Hematopoietic multipotent progenitor cell (in vitro differentiated cells): ENCODE results near the gene NECTIN3. TPM values are rescaled to one million over a fixed set of nuclear protein-coding genes. Genes with fewer than 3 reads are reported as not detected.

ENCODE experiments used
- DNase-seq, 3 donors: peaks; one replicate each; pipeline ENCODE4 v3.0.0-alpha.2; 2011 to 2015; ENCODE audit warnings: low read depth in 2 of 3, low spot score in 2 of 3
- total RNA-seq: library from RNA; depleted of rRNA; stranded (reverse); fragments of >200 nt; gene quantifications from one replicate; pipeline ENCODE4 v1.2.3, GENCODE V29; 2012

Gene NECTIN3, protein sequence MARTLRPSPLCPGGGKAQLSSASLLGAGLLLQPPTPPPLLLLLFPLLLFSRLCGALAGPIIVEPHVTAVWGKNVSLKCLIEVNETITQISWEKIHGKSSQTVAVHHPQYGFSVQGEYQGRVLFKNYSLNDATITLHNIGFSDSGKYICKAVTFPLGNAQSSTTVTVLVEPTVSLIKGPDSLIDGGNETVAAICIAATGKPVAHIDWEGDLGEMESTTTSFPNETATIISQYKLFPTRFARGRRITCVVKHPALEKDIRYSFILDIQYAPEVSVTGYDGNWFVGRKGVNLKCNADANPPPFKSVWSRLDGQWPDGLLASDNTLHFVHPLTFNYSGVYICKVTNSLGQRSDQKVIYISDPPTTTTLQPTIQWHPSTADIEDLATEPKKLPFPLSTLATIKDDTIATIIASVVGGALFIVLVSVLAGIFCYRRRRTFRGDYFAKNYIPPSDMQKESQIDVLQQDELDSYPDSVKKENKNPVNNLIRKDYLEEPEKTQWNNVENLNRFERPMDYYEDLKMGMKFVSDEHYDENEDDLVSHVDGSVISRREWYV
- under 0.01 TPM for total RNA-seq

DNA sequence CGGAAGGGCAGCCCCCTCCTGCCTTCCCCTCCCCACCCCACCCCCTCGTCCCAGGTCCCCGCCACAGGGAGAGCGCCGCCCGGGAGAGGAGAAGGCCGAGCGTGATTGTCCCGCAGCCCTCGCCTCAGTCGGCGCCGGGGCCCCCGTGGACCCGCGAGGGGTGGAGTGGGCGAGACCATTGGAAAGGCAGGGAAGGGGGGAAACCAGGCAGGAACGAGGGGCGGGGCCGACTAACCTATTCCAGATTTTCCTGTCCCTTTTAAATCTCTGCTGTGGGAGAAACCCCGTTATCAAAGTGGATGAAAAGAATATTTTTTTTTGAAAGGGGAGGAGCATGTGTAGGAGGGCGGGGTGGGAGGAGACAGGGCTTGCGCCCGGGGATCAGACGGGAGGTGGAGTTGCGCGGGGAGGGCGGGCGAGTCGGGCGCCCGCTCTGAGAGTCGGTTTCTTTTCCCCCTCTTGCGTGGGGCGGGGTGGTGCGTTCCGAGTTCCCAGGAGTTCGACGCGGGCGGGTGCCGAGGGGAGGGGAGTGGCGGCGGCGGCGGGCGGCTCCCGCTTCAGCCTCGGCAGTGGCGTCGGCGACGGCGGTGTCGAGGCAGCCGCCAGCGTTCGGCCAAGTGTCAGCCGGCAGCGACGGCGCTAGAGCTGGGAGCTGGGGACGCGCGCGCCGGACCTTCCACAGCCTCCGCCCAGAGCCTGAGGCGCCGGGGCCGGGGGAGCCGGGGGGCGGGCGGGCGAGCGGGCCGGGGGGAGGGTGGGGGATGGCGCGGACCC, at the start of gene NECTIN3:
TSS of gene NECTIN3 (plus strand) at position 560 of the 774 bp plus-strand sequence. CDS start at position 762, 202 bp downstream.
- peak; percentile 68 to 74 (median 71) for DNase-seq

DNA sequence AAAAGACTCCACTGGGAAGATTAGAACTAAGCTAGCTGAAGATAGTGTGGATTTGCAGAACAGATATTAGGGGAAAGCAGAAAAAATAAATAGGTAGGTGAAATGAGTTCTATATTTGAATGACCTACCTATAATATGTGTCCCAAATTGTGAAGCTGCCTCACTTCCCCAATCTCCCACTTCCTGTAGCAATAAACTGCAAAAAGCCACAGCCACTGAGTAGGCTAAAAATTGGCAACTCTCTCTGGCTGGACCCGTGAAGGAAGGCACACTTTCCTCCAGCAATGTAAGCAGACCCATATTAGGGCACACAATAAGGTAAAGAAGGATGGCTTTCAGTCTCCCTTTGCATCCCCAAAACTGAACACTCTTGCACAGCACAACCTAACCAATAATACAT, 43.7 kb upstream of the NECTIN3 start:
- DNase-seq, result no peak

DNA sequence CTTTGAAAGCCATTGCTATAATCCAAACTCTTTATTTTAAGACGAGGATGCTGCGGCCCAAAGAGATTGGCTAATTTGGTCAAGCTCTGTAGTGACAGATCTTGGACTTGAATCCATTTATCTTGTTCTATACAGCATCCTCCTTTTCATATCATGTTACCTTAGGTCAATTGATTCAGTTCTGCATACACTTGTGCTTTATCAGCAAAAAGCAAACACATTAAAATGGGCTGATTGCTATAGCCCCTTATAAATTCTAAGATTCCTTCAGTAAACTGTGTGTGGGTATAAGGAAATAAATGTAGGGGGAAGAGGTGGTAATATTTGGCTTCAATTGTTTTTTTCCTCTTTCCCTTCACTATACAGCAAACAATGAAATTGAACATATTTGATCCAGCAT, 40.1 kb upstream of the NECTIN3 start:
- DNase-seq, result no peak

DNA sequence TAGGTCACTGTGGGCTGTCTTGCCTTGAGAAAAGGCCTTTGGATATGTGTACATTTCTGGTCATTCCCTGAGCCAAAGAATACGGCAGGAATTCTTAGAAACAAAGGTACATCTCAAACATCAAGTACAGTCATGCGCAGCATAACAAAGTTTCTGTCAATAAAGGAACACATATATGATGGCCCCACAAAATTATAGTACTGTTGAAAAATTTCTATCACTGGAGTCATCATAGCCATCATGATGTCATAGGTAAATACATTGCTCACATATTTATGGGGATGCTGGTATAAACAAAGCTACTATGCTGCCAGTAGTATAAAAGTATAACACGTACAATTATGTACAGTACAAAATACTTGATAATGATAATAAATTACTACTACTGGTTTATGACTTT, 38.9 kb upstream of the NECTIN3 start:
- DNase-seq, result no peak

DNA sequence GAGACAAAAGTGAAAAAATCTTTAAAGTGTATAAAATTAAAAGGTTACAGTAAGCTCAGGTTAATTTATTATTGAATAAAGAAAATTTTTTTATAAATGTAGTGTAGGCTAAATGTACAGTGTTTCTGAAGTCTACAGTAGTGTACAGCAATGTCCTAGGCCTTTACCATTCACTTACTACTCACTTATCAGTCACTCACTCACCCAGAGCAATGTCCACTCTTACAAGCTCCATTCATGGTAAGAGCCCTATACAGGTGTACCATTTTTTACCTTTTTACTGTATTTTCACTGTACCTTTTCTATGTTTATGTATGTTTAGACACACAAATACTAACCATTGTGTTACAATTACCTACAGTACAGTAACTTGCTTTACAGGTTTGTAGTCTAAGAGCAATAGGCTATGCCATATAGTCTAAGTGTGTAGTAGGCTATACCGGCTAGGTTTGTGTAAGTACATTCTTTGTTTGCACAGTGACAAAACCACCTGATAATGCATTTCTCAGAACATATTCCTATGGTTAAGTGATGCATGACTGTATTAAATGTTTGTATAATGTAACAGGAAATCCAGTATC, 38.1 kb upstream of the NECTIN3 start:
- DNase-seq, result no peak

DNA sequence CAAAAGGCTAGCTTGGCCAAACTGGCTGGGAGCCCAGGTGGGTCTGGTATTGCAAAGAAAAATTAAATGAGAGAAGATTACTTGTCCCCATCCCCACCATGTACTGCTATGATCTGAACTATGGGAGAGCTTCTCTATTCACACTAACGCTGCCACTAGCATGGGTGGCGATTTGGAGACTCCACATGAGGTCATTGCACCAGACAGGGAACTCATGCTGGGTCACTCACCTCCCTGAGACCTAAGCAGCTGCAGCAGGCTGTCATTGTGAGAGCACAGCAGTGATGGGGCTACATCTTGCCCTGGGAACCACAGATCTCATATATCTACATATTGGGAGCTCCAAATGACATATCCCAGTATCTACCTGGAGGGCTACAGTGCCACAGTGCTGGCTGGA, 36.3 kb upstream of the NECTIN3 start:
- no peak for DNase-seq

DNA sequence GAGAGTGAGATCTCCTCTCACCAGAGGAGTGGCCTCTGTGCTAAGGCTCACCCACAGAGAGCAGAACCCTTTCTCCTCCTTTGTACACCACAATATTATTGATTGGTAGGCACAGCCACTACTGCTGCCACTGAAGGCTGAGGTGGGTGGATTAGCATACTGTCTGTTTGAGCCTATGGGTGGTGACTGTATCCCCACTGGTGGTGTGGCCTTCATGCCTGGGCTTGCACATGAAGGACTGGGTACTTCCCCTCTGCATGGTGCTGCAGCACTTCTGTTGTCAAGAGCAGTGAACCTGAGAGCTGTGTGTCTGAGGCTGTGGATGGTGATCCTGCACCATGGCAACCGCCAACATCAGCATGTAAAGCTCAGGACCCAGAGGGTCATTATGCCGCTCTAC, 35.7 kb upstream of the NECTIN3 start:
- no peak for DNase-seq

DNA sequence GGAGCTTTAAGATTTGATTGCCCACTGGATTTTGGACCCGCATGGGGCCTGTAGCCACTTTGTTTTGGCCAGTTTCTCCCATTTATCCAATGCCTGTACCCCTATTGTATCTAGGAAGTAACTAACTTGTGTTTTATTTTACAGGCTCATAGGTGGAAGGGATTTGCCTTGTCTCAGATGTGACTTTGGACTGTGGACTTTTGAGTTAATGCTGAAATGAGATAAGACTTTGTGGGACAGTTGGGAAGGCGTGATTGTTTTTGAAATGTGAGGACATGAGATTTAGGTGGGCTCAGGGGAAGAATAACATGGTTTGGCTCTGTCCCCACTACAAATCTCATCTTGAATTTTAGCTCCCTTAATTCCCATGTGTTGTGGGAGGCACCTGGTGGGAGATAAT, 30.7 kb upstream of the NECTIN3 start:
- DNase-seq, result no peak

DNA sequence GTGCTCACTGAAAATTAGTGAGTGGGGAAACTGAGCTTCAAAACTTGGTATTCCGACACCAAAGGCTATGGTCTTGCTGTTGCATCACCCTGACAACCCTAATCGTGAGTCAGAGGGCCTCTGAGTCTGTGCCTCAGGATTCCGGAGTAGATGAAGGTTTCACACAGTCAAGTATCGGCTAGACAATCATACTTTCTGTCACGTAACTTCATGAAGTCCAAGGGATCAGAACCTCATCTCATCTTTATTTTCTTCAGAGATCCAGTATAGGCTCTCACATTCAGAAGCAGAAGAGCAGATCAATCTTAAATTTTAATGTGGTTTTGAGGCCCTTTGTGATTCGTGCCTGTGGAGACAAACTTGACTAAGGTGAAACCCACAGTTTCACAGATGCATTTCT, 26.1 kb upstream of the NECTIN3 start:
- no peak for DNase-seq

DNA sequence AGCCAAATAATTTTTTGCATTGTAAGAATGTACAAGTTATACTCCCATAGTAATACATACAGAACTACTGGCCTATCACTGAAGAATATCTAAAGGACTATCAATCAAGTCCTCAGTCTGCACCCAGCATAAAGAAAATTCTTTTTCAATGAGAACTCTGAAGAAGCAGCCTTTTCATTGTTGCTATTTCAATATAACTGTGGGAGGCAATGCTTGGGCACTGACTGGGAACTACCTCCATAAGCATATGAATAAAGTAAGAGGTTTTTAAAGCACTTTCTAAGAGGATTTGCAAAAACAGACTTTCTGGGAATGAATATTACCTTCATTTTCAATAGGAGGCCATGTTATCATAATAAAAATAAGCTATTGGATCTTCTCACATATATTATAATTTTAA, 24.6 kb upstream of the NECTIN3 start:
- DNase-seq, result no peak

DNA sequence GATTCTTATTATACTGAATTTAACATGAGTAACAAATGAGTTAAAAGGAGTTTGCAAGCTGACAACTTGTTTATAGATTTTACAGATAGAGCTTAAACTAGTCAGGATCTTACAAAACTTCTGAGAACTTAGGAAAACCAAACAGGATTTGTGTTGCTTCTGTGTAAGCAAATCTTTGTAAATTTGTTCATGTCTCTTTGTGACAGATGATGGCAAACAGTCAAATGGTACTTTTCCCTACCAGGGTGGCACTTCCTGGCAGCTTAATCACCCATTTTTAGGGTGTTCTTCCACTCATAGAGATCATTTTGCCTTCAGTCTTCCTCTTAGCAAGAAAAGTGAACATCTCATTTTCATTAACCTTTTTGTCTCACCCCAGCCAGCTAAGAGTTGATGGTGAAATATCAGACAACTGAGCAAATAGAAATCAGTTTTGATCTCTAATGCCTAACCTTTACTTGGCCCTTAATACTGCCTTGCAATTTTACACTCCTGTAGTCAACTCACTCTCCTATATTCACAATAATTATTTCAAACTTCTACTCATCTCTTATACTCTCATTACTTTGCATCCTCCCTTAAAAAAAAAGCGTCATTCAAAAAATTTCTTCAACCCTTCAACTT, 23.7 kb upstream of the NECTIN3 start:
- no peak for DNase-seq

DNA sequence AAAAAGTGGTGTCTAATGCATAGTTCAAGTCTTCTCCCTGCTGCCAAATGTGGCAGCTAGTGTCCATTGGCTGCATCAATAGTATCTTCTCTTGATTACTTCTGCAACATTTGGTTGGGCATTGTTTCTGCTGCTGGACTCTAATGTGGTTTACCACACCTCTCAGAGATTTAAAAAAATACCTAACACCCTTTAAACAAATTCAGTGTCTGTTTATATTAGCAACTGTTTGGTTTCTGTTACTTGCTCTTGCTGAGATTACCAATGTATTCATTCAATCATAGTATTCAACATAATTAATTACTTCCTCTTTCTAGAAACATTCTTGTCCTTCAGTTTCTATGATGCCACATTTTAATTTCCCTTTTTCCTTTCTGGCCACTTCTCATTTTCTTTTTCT, 20.3 kb upstream of the NECTIN3 start:
- peak in 1 of 3 donors; percentile 11 for DNase-seq

DNA sequence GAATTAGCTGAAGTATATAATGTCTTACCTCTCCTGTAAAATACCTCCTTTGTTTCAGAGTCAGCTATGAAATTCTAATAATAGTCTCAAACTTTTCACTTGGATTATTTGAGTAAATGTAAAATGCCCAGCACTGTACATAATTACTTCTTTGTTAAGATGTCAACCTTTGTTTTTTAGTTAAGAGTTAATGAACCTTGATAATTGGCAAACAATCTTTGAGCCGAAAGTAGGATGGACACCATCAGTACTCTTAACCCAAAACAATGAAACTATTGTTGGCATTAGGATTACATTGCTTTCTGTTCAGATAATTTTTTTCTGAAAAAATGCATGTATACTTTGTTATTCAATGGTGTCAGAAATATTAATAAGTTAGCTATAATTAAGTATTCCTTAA, 3.0 kb upstream of the NECTIN3 start:
- no peak for DNase-seq

DNA sequence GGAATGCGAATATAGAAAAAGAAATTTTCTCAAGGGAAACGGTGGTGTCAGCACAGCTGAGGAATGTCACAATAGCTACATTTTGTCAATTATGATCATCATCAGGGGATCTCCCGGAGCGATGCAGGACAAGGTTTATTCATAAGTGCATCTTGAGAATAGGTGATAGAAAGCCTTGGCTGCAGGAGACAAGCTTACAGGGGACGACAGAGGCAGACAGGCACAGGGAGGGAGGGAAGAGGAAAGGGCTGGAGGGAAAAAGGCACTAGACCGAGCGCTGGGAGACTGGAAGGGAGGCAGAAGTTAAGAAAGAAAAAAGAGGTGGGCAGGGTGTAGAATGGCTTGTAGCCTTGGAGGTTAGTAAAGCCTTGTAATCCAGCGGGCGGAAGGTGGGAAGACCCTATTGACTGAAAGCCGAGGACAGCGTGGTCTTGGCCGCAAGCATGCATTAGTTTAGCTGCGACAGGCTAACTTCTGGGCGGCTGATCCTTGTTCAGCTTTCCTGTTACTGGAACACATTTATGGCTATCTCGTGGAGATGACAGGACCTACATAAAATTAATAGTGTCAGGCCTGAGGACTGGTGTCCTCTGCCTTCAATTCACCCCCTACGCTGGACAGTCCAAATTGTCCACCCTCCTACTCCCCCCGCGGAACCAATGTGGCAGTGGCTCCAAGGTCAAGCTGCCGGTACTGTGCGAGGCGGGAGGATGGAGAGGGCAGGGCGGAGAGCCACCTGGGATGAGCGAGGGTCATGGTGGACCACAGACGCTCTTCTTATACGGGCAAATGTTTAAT, 1.4 kb upstream of the NECTIN3 start:
- DNase-seq, result peak in 1 of 3 donors; percentile 13

DNA sequence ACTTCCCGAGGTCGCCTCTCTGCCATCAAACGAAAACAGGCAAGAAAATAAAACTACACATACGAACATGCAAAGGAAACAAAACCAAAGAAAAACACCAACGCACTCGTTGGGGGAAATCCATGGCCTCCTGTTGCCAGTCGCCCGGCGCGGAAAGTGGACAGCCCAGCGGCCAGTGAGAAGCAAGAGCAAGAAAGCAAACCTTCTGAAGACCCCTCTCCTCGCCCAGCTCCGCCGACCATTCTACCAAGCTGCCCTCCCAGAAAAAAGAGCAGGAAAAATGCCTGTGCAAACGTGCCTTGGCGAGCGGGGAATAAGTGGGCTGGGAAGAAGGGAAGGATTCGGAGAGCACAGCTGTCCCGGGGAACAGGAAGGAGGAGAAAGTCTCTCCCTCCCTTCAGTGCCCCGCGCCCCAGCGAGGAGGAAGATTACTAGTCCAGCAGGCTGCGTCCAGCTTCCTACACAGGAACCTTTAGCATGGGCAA, 802 bp upstream of the NECTIN3 start:
- DNase-seq, result peak in 1 of 3 donors; percentile 22

DNA sequence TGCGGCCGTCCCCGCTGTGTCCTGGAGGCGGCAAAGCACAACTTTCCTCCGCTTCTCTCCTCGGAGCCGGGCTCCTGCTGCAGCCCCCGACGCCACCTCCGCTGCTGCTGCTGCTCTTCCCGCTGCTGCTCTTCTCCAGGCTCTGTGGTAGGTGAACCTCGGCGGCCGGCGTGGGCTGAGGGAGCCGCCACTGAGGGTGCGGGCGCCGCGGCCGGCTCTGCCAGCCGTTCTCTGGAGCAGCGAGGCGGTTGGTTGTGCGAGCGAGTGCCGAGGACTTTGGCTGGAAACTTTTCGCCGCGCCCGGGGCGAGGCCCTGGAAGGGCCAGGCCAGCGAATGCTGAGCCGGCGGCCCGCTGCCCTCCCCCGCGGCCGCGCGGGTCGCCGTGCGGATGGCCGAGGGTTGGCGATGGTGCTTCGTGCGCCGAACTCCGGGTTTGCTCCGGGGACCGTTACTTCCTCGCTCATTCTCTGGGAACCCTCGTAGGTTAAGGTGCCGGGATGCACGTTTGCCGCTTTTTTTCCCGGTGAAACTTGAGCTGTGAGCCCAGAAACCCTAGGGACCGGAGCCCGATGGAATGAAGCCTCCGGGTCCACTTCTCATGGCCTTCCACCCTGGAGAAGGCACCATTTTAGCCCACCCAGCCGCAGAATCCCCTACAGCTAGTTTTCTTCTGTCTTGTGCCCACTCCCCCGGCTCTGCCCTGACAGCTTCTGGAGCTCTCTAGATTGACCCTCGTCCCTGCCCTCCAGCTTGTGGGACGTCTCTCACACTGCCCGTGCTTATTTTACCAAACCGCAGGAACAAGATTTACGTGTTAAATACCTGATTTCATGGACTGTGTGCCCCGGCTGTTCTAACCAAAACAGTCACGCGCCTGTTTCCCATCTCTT, 660 bp downstream of the NECTIN3 start:
- DNase-seq, result peak in 1 of 3 donors; percentile 9

DNA sequence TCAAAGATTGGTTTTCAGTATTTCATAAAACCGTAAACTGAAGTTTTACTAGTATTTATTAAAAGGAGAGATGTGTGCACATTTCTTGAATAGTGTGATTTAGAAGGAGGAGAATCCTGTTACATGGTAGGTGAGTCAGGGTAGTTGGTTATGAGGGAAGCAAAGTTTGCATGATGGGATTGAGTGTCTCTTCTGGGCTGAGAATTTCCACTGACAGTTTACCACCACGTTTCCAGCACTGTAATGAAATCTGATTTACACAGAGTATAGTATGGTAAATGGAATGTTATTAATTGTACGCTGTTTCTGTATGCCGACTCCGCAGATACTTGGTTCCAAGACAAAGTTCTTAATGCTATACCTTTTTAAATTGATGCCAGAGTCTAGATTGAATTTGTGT, 1.6 kb downstream of the NECTIN3 start:
- no peak for DNase-seq

DNA sequence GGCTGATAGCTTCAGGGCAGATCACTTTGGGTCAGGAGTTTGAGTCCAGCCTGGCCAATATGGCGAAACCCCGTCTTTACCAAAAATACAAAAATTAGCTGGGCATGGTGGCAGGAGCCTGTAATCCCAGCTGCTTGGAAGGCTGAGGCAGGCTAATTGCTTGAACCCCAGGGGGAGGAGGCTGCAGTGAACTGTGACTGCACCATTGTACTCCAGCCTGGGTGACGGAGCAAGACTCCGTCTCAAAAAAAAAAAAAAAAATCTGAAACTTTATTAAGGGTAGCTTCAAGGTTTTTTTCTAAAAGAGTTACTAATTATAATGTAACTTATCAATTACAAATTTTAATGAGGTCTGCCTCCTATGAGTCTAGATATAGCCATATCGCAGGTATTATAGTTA, 5.1 kb downstream of the NECTIN3 start:
- DNase-seq, result no peak

DNA sequence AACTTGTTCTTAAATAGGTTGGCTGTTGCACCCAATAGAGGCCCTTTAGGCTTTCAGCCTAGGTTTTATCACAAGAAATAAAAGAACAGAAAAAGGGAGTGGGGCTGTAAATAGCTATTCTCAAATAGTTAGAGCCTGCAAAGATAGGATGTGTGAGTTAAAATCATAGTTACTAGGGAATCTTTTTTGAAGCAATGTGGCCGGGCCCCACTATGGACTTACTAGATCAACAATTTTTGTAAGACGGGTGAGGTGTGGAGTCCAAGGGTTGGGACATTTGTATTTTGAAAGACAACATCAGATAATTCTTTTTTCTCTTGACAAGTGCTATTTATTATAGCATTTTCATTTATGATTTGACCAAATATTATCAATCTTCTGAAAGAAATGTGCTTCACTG, 5.8 kb downstream of the NECTIN3 start:
- DNase-seq, result no peak
